A549 (cell line): ENCODE measurements around the gene PDE1C. TPM values are rescaled to one million over a fixed set of nuclear protein-coding genes. Genes with fewer than 3 reads are reported as not detected.

Experiments
- ATAC-seq, 2 experiments: fragments of 200-7000 bp in 1 of 2; fragments of >200 bp in 1 of 2; cut with Nextera tagmentation in 1 of 2; cut with Tn5 transposase in 1 of 2; 3 replicates each; pipeline versions ENCODE4 v1.8.0 to v1.9.1; 2018 to 2020; ENCODE audit warnings: mild to moderate bottlenecking in 1 of 2, moderate library complexity in 1 of 2
- CTCF ChIA-PET: fragments of 300-600 bp; sonication (Branson Sonifier 250); formaldehyde crosslinking; extraction: SDS; loops from one replicate; lab custom pipeline; 2021; ENCODE audit warnings: antibody characterized with exemption, inconsistent platforms; lab: Yijun Ruan, JAX
- POLR2A ChIA-PET: fragments of 350-600 bp; formaldehyde crosslinking; extraction: SDS; loops from one replicate; lab custom pipeline; 2021; ENCODE audit warnings: antibody characterized with exemption, inconsistent platforms; lab: Yijun Ruan, JAX
- DNase-seq, 2 experiments: peaks; one replicate each; pipeline versions ENCODE4 v3.0.0 to v3.0.0-alpha.2; 2011 to 2016; ENCODE audit warnings: low read depth in 1 of 2, low spot score in 1 of 2
- FAIRE-seq: peaks from 2 replicates; lab custom pipeline; 2011; peaks lifted over from hg19 to GRCh38; lab: Jason Lieb, UNC
- H3K27ac ChIP-seq, 2 experiments: fragments of >200 bp; sonication (Bioruptor Twin); formaldehyde crosslinking; 3 replicates each; pipeline ENCODE4 v1.5.1; 2016 to 2017
- H3K4me1 ChIP-seq: fragments of >200 bp; sonication (Bioruptor Twin); formaldehyde crosslinking; 3 replicates; pipeline ENCODE4 v1.6.1; 2016
- H3K4me2 ChIP-seq: fragments of >200 bp; sonication (Bioruptor Twin); formaldehyde crosslinking; 3 replicates; pipeline ENCODE4 v1.6.1; 2016
- H3K4me3 ChIP-seq: fragments of >200 bp; sonication (Bioruptor Twin); formaldehyde crosslinking; 3 replicates; pipeline ENCODE4 v1.5.1; 2016
- H3K9me3 ChIP-seq: fragments of >200 bp; sonication (Bioruptor Twin); formaldehyde crosslinking; 3 replicates; pipeline ENCODE4 v1.6.1; 2016
- CBX8 ChIP-seq: fragments of 200-600 bp; sonication (generic); IDR thresholded peaks from 2 replicates; pipeline ENCODE4 v1.6.1; 2016
- CEBPB ChIP-seq, 2 experiments: fragments of >200 bp in 1 of 2; sonication (Bioruptor Twin) in 1 of 2; formaldehyde crosslinking in 1 of 2; IDR thresholded peaks; 2 replicates each; pipeline ENCODE4 v1.6.1; 2012 to 2016
- CHD2 ChIP-seq: fragments of 150-350 bp; IDR thresholded peaks from 2 replicates; pipeline ENCODE4 v1.6.1; 2014; ENCODE audit warnings: low read length; ENCODE audit not compliant: partially characterized antibody
- CHD4 ChIP-seq: fragments of 200-600 bp; sonication (generic); IDR thresholded peaks from 2 replicates; pipeline ENCODE4 v1.6.1; 2016; ENCODE audit warnings: antibody characterized with exemption, mild to moderate bottlenecking, borderline replicate concordance
- EHF ChIP-seq: fragments of 250-450 bp; sonication (Bioruptor Pico); IDR thresholded peaks from 2 replicates; pipeline ENCODE4 v1.5.0; 2020; ENCODE audit warnings: mild to moderate bottlenecking
- FOSB ChIP-seq: fragments of 250-450 bp; sonication (Bioruptor Pico); IDR thresholded peaks from 2 replicates; pipeline ENCODE4 v1.5.0; 2020; ENCODE audit warnings: mild to moderate bottlenecking, moderate library complexity
- HEYL ChIP-seq: fragments of 250-450 bp; sonication (Bioruptor Pico); IDR thresholded peaks from 2 replicates; pipeline ENCODE4 v1.8.0; 2021; ENCODE audit warnings: mild to moderate bottlenecking, moderate library complexity
- HOXA7 ChIP-seq: fragments of 250-450 bp; sonication (Bioruptor Pico); IDR thresholded peaks from 2 replicates; pipeline ENCODE4 v1.5.0; 2020; ENCODE audit warnings: mild to moderate bottlenecking, moderate library complexity
- HOXB13 ChIP-seq: fragments of 250-450 bp; sonication (Bioruptor Pico); IDR thresholded peaks from 2 replicates; pipeline ENCODE4 v1.5.0; 2020; ENCODE audit warnings: low read depth, mild to moderate bottlenecking, moderate library complexity
- JUNB ChIP-seq: fragments of >200 bp; sonication (Bioruptor Twin); formaldehyde crosslinking; IDR thresholded peaks from 2 replicates; pipeline ENCODE4 v1.6.1; 2016
- MAFK ChIP-seq: fragments of 450-650 bp; IDR thresholded peaks from 2 replicates; pipeline ENCODE4 v1.6.1; 2014; ENCODE audit not compliant: partially characterized antibody
- MAZ ChIP-seq: fragments of 150-350 bp; IDR thresholded peaks from 2 replicates; pipeline ENCODE4 v1.6.1; 2014; ENCODE audit warnings: antibody characterized with exemption, low read depth, low read length, borderline replicate concordance
- MYC ChIP-seq: IDR thresholded peaks from 2 replicates; pipeline ENCODE4 v1.6.1; 2012; ENCODE audit warnings: mild to moderate bottlenecking, inconsistent platforms, low read length, improper control_type of control experiment, borderline replicate concordance
- NPAS2 ChIP-seq: fragments of 250-450 bp; sonication (Bioruptor Pico); IDR thresholded peaks from 2 replicates; pipeline ENCODE4 v1.8.0; 2022; ENCODE audit warnings: mild to moderate bottlenecking, moderate library complexity, borderline replicate concordance
- NR3C1 ChIP-seq: fragments of >200 bp; sonication (Bioruptor Twin); formaldehyde crosslinking; IDR thresholded peaks from 3 replicates; pipeline ENCODE4 v1.6.1; 2017
- POLR2AphosphoS2 ChIP-seq: conservative IDR thresholded peaks from 2 replicates; pipeline ENCODE4 v1.6.1; 2012; ENCODE audit warnings: low read length, improper control_type of control experiment, inconsistent platforms
- RCOR1 ChIP-seq: fragments of 150-350 bp; IDR thresholded peaks from 2 replicates; pipeline ENCODE4 v1.6.1; 2014; ENCODE audit warnings: antibody characterized with exemption, low read length, low read depth
- SMC3 ChIP-seq: fragments of >200 bp; sonication (Bioruptor Twin); formaldehyde crosslinking; IDR thresholded peaks from 3 replicates; pipeline ENCODE4 v1.6.1; 2018; ENCODE audit warnings: inconsistent platforms
- SREBF2 ChIP-seq: fragments of 450-650 bp; IDR thresholded peaks from 2 replicates; pipeline ENCODE4 v1.6.1; 2014; ENCODE audit warnings: mild to moderate bottlenecking, moderate library complexity
- TP53 ChIP-seq: fragments of 250-450 bp; sonication (Bioruptor Pico); IDR thresholded peaks from 2 replicates; pipeline ENCODE4 v1.5.0; 2021; ENCODE audit warnings: mild to moderate bottlenecking, moderate library complexity
- ZFP36 ChIP-seq: fragments of 450-650 bp; IDR thresholded peaks from 2 replicates; pipeline ENCODE4 v1.6.1; 2014; ENCODE audit warnings: borderline replicate concordance; ENCODE audit not compliant: partially characterized antibody
- ZNF302 ChIP-seq: fragments of 250-450 bp; sonication (Bioruptor Pico); IDR thresholded peaks from 2 replicates; pipeline ENCODE4 v1.9.0; 2021; ENCODE audit warnings: inconsistent platforms, mild to moderate bottlenecking, moderate library complexity
- WGBS: methylation state at CpG from one replicate; pipeline ENCODE4 v1.1.6; 2017; ENCODE audit errors: missing lambda C conversion rate; 5-methylcytosine and 5-hydroxymethylcytosine counted together
- polyA plus RNA-seq, 4 experiments: library from polyadenylated mRNA; depleted of rRNA in 3 of 4; stranded (reverse); fragments of >200 nt; fragmentation: RNase III in 1 of 4; extraction: RNeasy Plus Mini Kit Qiagen cat#74134 plus additional on column Dnase treatment in 1 of 4; gene quantifications; 2 replicates in 3 of 4; 3 replicates in 1 of 4; pipeline ENCODE4 v1.2.3, GENCODE V29; 2011 to 2017
- TF ChIP-seq, protein P1 (sequence below): IDR thresholded peaks from 2 replicates; pipeline ENCODE4 v1.6.1; 2012
- TF ChIP-seq, protein P2 (sequence below): fragments of 150-350 bp; IDR thresholded peaks from 2 replicates; pipeline ENCODE4 v1.6.1; 2014; ENCODE audit warnings: low read depth, mild to moderate bottlenecking, low read length
- TF ChIP-seq, protein P3 (sequence below): fragments of 200-600 bp; sonication (generic); IDR thresholded peaks from 2 replicates; pipeline ENCODE4 v1.6.1; 2016; ENCODE audit warnings: antibody characterized with exemption, mild to moderate bottlenecking, moderate library complexity

PDE1C gene
- polyA plus RNA-seq, 2 of the 4 experiments (the other 2 are of a cell fraction): 8.0 to 11.0 TPM

DNA sequence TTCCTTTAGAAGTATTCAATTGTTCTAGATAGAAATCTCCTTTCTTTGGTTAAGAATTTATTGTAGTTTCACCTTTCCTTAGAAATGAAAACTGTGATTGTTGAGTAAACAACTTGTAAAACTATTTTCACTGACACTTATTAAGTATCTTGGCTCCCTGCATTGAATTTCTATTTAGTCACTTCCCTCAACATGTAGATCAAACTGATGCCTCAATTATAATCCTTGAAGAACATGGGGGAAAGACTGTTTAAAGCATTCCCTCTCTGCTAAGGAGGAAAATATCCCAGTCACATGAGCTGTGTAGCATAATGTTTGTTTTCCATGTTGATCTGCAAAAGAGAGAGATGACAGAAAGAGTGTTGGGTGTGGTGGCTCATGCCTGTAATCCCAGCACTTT, 99.7 kb downstream of the PDE1C start:
- Histone ChIP-seq H3K4me3 (no peak overlapping the region), H3K27ac (no peak overlapping the region), H3K4me2 (no peak overlapping the region), H3K9me3 (no peaks in the 10 kb centered on the region; the same call in 2 of the 3 replicates), H3K4me1 (no peaks in the 10 kb centered on the region)
- ATAC-seq: no peak
- CTCF ChIA-PET: no interaction called here
- no peak for DNase-seq
- POLR2A ChIA-PET: no interaction called here
- TF ChIP-seq TP53 (CRISPR knock-in tag): no peak
- no peak for TF ChIP-seq MYC
- TF ChIP-seq, protein P1, sequence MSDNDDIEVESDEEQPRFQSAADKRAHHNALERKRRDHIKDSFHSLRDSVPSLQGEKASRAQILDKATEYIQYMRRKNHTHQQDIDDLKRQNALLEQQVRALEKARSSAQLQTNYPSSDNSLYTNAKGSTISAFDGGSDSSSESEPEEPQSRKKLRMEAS: no peak
- no peak for TF ChIP-seq FOSB (CRISPR knock-in tag)
- no peak for TF ChIP-seq EHF (CRISPR knock-in tag)
- TF ChIP-seq CBX8: no peak
- no peak for TF ChIP-seq CHD2
- TF ChIP-seq SMC3: no peak
- no peak for TF ChIP-seq HOXB13 (CRISPR knock-in tag)
- TF ChIP-seq, protein P2, sequence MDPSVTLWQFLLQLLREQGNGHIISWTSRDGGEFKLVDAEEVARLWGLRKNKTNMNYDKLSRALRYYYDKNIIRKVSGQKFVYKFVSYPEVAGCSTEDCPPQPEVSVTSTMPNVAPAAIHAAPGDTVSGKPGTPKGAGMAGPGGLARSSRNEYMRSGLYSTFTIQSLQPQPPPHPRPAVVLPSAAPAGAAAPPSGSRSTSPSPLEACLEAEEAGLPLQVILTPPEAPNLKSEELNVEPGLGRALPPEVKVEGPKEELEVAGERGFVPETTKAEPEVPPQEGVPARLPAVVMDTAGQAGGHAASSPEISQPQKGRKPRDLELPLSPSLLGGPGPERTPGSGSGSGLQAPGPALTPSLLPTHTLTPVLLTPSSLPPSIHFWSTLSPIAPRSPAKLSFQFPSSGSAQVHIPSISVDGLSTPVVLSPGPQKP: no peak
- no peak for TF ChIP-seq SREBF2
- TF ChIP-seq POLR2AphosphoS2: no peak
- no peak for TF ChIP-seq ZFP36
- TF ChIP-seq HEYL (CRISPR knock-in tag): no peak
- TF ChIP-seq ZNF302 (CRISPR knock-in tag): no peak
- TF ChIP-seq RCOR1: no peak
- no peak for TF ChIP-seq JUNB
- no peak for TF ChIP-seq MAZ
- no peak for FAIRE-seq

DNA sequence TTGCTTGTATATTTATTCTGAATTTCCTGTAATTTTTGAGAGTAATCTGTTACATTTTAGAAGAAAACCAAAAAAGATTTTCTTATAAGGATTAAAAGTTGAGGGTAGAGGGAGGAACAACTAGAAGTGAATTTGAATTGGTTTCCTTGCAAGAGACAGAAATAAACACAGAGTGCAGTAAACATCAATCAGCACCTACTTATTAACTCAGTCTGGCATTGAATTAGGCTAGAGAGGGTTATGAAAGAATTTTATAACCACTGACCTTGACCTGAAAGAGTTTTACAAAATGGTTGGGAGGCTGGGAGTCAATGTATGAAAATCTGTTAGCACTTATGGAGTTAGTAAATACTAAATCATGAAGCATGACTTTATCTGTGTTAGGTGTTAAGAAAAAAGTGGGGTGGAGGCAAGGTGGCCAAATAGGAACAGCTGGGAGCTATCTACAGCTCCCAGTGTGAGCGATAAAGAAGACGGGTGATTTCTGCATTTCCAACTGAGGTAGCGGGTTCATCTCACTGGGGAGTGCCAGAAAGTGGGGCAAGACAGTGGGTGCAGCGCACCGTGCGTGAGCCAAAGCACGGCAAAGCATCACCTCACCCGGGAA, 106.5 kb downstream of the PDE1C start:
- H3K4me1 ChIP-seq: peaks cover 48% of the 10 kb centered on the region
- TF ChIP-seq JUNB: no peak
- no peak for TF ChIP-seq HOXA7 (CRISPR knock-in tag)
- no peak for TF ChIP-seq SMC3
- no peak for TF ChIP-seq POLR2AphosphoS2
- no peak for TF ChIP-seq NPAS2 (CRISPR knock-in tag)
- no peak for TF ChIP-seq CEBPB (IDR thresholded peaks at IDR 0.05)
- no peak for TF ChIP-seq ZFP36
- no peak for TF ChIP-seq CHD4
- TF ChIP-seq NR3C1: no peak
- no peak for TF ChIP-seq HEYL (CRISPR knock-in tag)
- TF ChIP-seq MAFK: no peak
- no peak overlapping the region for H3K4me2 ChIP-seq
- ATAC-seq (no peak), FAIRE-seq (no peak), DNase-seq (no peak)
- 94% methylated on average over 8 of the region's 8 CpGs for WGBS
- peak overlapping the region in 1 of 2 experiments; percentile 49; a peak in 1 of 6 replicates for H3K27ac ChIP-seq
- POLR2A ChIA-PET: no interaction called here
- no peaks in the 10 kb centered on the region; the same call in 2 of the 3 replicates for H3K9me3 ChIP-seq
- CTCF ChIA-PET: no interaction called here
- H3K4me3 ChIP-seq: no peak overlapping the region

DNA sequence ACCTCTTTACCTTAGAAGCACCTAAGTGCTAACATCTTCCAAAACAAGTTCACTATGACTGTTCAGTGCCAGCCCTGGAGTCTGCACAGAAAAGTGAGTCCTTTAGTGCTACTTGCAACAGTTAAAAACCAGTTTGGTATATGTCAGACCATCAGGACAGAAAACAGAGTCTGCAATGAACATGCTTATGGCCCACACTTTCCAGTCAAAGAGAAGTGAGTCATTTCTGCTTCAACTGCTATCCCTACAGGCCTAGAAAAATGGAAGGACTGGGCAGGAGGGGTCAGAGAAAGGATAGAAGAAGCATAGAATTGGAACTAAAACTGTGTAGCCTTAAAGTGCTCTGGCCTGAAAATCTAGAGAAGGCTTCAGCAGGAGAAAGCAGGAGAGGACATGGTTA, 108.0 kb downstream of the PDE1C start:
- DNase-seq: no peak
- CTCF ChIA-PET: no interaction called here
- TF ChIP-seq, protein P3, sequence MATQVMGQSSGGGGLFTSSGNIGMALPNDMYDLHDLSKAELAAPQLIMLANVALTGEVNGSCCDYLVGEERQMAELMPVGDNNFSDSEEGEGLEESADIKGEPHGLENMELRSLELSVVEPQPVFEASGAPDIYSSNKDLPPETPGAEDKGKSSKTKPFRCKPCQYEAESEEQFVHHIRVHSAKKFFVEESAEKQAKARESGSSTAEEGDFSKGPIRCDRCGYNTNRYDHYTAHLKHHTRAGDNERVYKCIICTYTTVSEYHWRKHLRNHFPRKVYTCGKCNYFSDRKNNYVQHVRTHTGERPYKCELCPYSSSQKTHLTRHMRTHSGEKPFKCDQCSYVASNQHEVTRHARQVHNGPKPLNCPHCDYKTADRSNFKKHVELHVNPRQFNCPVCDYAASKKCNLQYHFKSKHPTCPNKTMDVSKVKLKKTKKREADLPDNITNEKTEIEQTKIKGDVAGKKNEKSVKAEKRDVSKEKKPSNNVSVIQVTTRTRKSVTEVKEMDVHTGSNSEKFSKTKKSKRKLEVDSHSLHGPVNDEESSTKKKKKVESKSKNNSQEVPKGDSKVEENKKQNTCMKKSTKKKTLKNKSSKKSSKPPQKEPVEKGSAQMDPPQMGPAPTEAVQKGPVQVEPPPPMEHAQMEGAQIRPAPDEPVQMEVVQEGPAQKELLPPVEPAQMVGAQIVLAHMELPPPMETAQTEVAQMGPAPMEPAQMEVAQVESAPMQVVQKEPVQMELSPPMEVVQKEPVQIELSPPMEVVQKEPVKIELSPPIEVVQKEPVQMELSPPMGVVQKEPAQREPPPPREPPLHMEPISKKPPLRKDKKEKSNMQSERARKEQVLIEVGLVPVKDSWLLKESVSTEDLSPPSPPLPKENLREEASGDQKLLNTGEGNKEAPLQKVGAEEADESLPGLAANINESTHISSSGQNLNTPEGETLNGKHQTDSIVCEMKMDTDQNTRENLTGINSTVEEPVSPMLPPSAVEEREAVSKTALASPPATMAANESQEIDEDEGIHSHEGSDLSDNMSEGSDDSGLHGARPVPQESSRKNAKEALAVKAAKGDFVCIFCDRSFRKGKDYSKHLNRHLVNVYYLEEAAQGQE: no peak
- TF ChIP-seq SREBF2: no peak
- no peak for FAIRE-seq
- Histone ChIP-seq H3K4me3 (no peak overlapping the region), H3K4me1 (peaks cover 62% of the 10 kb centered on the region), H3K9me3 (no peaks in the 10 kb centered on the region; the same call in 2 of the 3 replicates), H3K4me2 (no peak overlapping the region), H3K27ac (peak overlapping the region; percentile 1 to 24; a peak in 4 of 6 replicates)
- POLR2A ChIA-PET: no interaction called here
- no peak; a peak in 1 of 6 replicates for ATAC-seq
